Measurements from ENCODE around the gene RPS18. TPM values are rescaled to one million over a fixed set of nuclear protein-coding genes. Genes with fewer than 3 reads are reported as not detected.

RPS18 gene
- total and polyA plus RNA-seq, 9 of the 15 experiments (the other 6 are each of a cell fraction or from before 2014, with no cell fraction given): 5,023 to 17,516 (median 8,131) TPM

- TF ChIP-seq FOXP4 (CRISPR knock-in tag; IDR thresholded peaks at IDR 0.05; ENCODE audit: borderline replicate concordance): no peak
- no peak for TF ChIP-seq SMARCB1 (IDR thresholded peaks at IDR 0.05; ENCODE audit: insufficient read length, low read depth)
- peak; percentile 89 for TF ChIP-seq EGR1 (conservative IDR thresholded peaks at IDR 0.05)
- TF ChIP-seq ZNF124 (CRISPR knock-in tag; IDR thresholded peaks at IDR 0.05): no peak
- TF ChIP-seq ZNF282 (CRISPR knock-in tag; IDR thresholded peaks at IDR 0.05): no peak
- no peak for TF ChIP-seq MED1 (CRISPR knock-in tag; IDR thresholded peaks at IDR 0.05; ENCODE audit: borderline replicate concordance)
- no peak for TF ChIP-seq FOXP1 (CRISPR knock-in tag; IDR thresholded peaks at IDR 0.05)
- TF ChIP-seq RREB1 (CRISPR knock-in tag; IDR thresholded peaks at IDR 0.05): no peak
- TF ChIP-seq TAF9B (IDR thresholded peaks at IDR 0.05; ENCODE audit: partially characterized antibody): no peak
- TF ChIP-seq XRCC3 (IDR thresholded peaks at IDR 0.05): no peak
- TF ChIP-seq SRSF1 (IDR thresholded peaks at IDR 0.05; ENCODE audit: low read depth, low read length): no peak
- peak; percentile 72 for TF ChIP-seq MIER1 (IDR thresholded peaks at IDR 0.05; ENCODE audit: low read depth)
- TF ChIP-seq THRAP3 (IDR thresholded peaks at IDR 0.05; ENCODE audit: borderline replicate concordance): no peak
- no peak for TF ChIP-seq RBM22 (IDR thresholded peaks at IDR 0.05; ENCODE audit: low read depth, low read length, poor library complexity, severe bottlenecking)
These were observed 46.0 kb downstream of the RPS18 start, which contains the start of gene ZBTB22 (continued) for GRCh38 chr6:33317669-33318425.

Measured in K562 (cell line).